GM19193 (cell line): ENCODE data around the gene PRMT9.

Source experiments
- POLR2A ChIP-seq: IDR thresholded peaks from 4 replicates; pipeline ENCODE4 v1.6.1; 2011; ENCODE audit not compliant: insufficient read depth, insufficient read length; ENCODE audit errors: extremely low read depth

Gene PRMT9

GRCh38 chr4:147607471-147607870 lies 76.5 kb downstream of the PRMT9 start:
- no peak for TF ChIP-seq POLR2A

DNA sequence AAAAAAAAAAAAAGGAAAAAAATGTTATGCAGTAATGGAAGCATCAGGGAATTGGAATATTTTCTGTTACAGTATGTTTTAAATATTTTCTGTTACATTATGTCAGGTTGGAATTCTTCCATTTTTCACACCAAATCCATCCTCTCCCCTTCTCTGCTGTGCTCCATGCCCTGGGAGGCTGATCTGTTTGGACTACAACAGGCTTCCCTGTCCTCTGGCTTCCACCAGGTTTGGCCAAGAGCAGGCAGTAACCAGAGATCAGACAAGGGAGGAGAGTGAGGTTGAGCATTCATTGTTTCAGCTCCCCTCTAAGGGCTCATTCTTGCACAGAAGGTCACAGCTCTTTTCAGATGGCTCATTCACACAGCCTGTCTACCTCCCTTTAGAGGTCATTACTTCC lies 78.5 kb downstream of the PRMT9 start:
- no peak for TF ChIP-seq POLR2A

DNA sequence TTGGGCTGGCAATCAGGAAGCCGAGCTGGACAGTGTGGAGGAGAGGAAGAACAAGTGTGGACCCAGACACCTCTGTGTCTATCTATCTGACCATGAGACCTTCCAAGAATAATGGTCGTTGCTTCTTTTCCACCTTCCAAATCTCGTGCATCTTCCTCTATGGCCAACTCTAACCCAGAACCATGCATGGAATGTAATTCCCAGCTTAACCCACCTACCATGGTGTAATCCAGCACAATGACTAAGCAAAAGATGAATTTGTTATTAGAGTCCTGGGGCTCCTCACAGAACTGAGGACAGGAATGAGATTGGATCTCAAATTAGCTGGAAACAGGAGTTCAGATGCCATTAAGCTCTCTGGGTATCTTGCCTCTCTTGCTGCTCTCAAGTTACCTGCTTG lies 84.2 kb downstream of the PRMT9 start:
- no peak for TF ChIP-seq POLR2A

DNA sequence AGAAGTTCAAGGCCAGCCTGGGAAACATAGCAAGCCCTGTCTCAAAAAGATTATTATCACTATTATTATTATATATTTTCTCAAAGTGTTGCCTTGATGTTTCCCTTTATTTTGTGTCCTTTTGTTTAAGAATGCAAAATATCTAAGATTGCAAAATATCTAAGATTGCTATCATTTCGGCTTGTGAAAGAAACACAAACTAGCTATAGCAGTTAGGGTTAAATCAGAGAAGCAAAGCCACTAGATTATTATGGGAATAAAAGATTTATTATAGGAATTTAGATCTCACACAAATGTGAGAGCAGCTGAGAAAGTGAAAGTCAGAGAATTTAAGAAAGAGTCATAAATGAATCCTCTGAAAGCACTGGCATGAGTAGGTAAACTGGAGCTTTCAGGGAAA lies 84.8 kb downstream of the PRMT9 start:
- TF ChIP-seq POLR2A = no peak

- no peak for TF ChIP-seq POLR2A
These were observed 86.4 kb downstream of the PRMT9 start for GRCh38 chr4:147597561-147597960.

- no peak for TF ChIP-seq POLR2A
These were observed 87.0 kb downstream of the PRMT9 start for GRCh38 chr4:147596981-147597380.

DNA sequence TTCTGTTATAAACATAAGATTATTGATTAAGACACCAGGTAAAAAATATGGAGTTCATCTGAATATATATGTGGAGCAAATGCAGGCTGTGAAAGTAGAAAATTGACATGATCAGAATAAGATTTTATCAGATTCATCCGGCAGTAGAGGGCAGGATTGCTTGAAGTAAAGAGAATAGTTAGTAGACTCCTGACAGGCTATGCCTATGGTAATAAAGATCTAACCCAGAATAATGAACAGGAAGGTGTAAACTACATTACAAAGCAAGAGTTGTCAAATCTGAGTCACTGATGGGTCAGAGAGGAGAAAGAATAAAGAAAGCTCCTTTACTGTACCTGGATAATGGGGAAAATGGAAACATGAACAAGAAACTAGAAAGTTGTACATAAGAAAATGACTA lies 87.6 kb downstream of the PRMT9 start:
- TF ChIP-seq POLR2A = no peak

DNA sequence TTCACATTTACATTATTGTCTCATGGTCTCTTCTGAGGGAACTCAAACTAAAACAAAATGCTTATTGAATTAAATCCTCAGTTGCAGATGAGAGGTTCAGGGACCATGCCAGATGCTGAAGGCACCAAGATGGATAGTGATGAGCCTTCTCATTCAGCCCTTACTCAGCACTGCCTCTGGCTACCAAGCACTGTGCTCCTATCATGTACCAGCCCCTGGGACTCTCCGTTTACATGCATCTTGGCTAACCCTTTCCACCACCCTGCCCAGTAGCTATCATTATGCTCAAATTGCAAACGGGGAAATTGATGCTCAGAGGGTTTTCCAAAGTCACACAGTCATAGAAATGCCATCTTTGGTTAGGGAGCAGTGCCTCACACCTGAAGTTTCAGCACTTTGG lies 89.4 kb downstream of the PRMT9 start:
- no peak for TF ChIP-seq POLR2A

DNA sequence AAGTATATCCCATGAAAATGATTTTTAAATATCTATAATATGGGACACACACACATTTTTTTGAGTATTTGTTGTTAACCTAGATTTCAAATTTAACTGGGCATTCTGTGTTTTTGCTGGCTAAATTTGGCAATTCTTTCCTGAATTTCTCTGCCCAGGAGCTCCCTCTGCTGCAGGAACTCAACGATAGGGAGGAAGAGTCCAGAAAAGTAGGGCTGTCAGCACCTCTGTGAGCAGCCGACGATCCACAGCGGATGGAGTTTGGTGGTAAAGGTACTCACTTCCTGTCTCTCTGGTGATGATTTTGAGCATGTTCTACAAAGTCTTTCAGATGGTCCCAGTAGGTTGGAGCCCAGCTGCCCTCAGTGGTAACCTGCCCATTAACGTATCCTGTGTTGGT lies 89.9 kb downstream of the PRMT9 start:
- TF ChIP-seq POLR2A = no peak

- TF ChIP-seq POLR2A = no peak
These were observed 92.9 kb downstream of the PRMT9 start for GRCh38 chr4:147591106-147591505.

- TF ChIP-seq POLR2A = no peak
These were observed 93.6 kb downstream of the PRMT9 start for GRCh38 chr4:147590249-147590920.

GRCh38 chr4:147589586-147589985 lies 94.4 kb downstream of the PRMT9 start:
- no peak for TF ChIP-seq POLR2A
